GM18858 (cell line): Measurements from ENCODE around the gene ATP5PF.
"Not testable (repeated sequence)": the region's sequence is repeated elsewhere in the genome, so short reads cannot be mapped to it uniquely, and the experiment has no call there.

ENCODE experiments used
- ATAC-seq: cut with Tn5 transposase; IDR thresholded peaks from one replicate; pipeline ENCODE4 v1.9.1; 2021; ENCODE audit not compliant: unreplicated experiment

Gene ATP5PF

GRCh38 chr21:25734904-25735645 is at the start of gene ATP5PF, which contains the start of gene GABPA:
Gene ATP5PF (minus strand): TSS chr21:25734904. CDS start chr21:25729794, 5,110 bp downstream.
Gene GABPA (plus strand): TSS chr21:25734972. CDS start chr21:25741599, 6,627 bp downstream.
- peak; percentile 84 for ATAC-seq

- not testable (repeated sequence) for ATAC-seq
These were observed 43.6 kb upstream of the ATP5PF start for GRCh38 chr21:25778126-25778875.

- ATAC-seq: no peak
These were observed 41.7 kb upstream of the ATP5PF start for GRCh38 chr21:25776440-25776839.

GRCh38 chr21:25772686-25773085 is 38.0 kb upstream of the ATP5PF start:
- no peak for ATAC-seq

- no peak for ATAC-seq
These were observed 33.2 kb upstream of the ATP5PF start for GRCh38 chr21:25767921-25768320.

- ATAC-seq: no peak
These were observed 29.4 kb upstream of the ATP5PF start for GRCh38 chr21:25764065-25764464.

- no peak for ATAC-seq
These were observed 26.0 kb upstream of the ATP5PF start for GRCh38 chr21:25760677-25761076.

GRCh38 chr21:25760061-25760460 is 25.4 kb upstream of the ATP5PF start:
- no peak for ATAC-seq

GRCh38 chr21:25759573-25759972 is 24.9 kb upstream of the ATP5PF start:
- no peak for ATAC-seq

- no peak for ATAC-seq
These were observed 22.8 kb upstream of the ATP5PF start for GRCh38 chr21:25757531-25757930.

GRCh38 chr21:25756190-25756932 is 21.7 kb upstream of the ATP5PF start:
- no peak for ATAC-seq

- ATAC-seq: no peak
These were observed 17.7 kb upstream of the ATP5PF start for GRCh38 chr21:25752416-25752815.

GRCh38 chr21:25750085-25750484 is 15.4 kb upstream of the ATP5PF start:
- no peak for ATAC-seq

- no peak for ATAC-seq
These were observed 10.2 kb upstream of the ATP5PF start for GRCh38 chr21:25744854-25745253.

- no peak for ATAC-seq
These were observed 8.2 kb upstream of the ATP5PF start for GRCh38 chr21:25742900-25743299.

- ATAC-seq: no peak
These were observed 2.7 kb upstream of the ATP5PF start for GRCh38 chr21:25737421-25737820.

GRCh38 chr21:25735646-25736597 is 1.2 kb upstream of the ATP5PF start:
- ATAC-seq: peak; percentile 15

GRCh38 chr21:25734654-25734903 is 125 bp downstream of the ATP5PF start:
- ATAC-seq: peak; percentile 0

GRCh38 chr21:25733859-25734653 is 648 bp downstream of the ATP5PF start:
- ATAC-seq: no peak
